Lung (tissue), 12 donors: ENCODE data around the gene GLI3. TPM values are rescaled to one million over a fixed set of nuclear protein-coding genes. Genes with fewer than 3 reads are reported as not detected.
A peak's percentile ranks its signal among the peaks of the same experiment; 100 is the strongest.

Source experiments
- ATAC-seq: fragments of 200-7000 bp; cut with Tn5 transposase; one replicate; pipeline ENCODE4 v1.9.1; 2020; ENCODE audit warnings: moderate number of reproducible peaks; ENCODE audit not compliant: insufficient read depth, low FRiP score
- DNase-seq, 3 donors: peaks; one replicate each; pipeline ENCODE4 v3.0.0-alpha.2; 2013 to 2017
- H3K27ac ChIP-seq, 2 donors: one replicate each; pipeline ENCODE4 v1.5.1; 2013; ENCODE audit warnings: mild to moderate bottlenecking in 2 of 2, moderate library complexity in 2 of 2, control low read depth in 1 of 2, inconsistent platforms in 1 of 2, low read depth in 1 of 2, low read length in 1 of 2
- H3K27me3 ChIP-seq, 3 donors: one replicate each; pipeline ENCODE4 v1.5.1; 2013; ENCODE audit warnings: low read length in 2 of 3; ENCODE audit not compliant: control insufficient read depth in 3 of 3, insufficient read depth in 3 of 3
- H3K36me3 ChIP-seq, 4 donors: one replicate each; pipeline ENCODE4 v1.5.1; 2013; ENCODE audit warnings: low read length in 4 of 4, mild to moderate bottlenecking in 1 of 4, moderate library complexity in 1 of 4; ENCODE audit not compliant: control insufficient read depth in 4 of 4, insufficient read depth in 4 of 4
- H3K4me1 ChIP-seq, 5 donors: one replicate each; pipeline ENCODE4 v1.5.1; 2013; ENCODE audit warnings: low read length in 5 of 5, mild to moderate bottlenecking in 2 of 5, moderate library complexity in 1 of 5; ENCODE audit not compliant: control insufficient read depth in 5 of 5, insufficient read depth in 5 of 5
- H3K4me3 ChIP-seq: one replicate; pipeline ENCODE4 v1.5.1; 2013; ENCODE audit warnings: mild to moderate bottlenecking, control low read depth, moderate library complexity
- H3K9ac ChIP-seq, 2 donors: one replicate each; pipeline ENCODE4 v1.5.1; 2013; ENCODE audit warnings: low read length in 2 of 2, control low read depth in 1 of 2; ENCODE audit not compliant: insufficient read depth in 1 of 2
- H3K9me3 ChIP-seq, 4 donors: one replicate each; pipeline ENCODE4 v1.5.1; 2013; ENCODE audit warnings: low read length in 3 of 4, mild to moderate bottlenecking in 1 of 4, moderate library complexity in 1 of 4; ENCODE audit not compliant: control insufficient read depth in 4 of 4, insufficient read depth in 3 of 4
- WGBS, 2 donors: extraction: QIAGEN DNeasy Blood & Tissue Kit; methylation state at CpG; one replicate each; pipeline ENCODE4 v1.1.7; 2013; 5-methylcytosine and 5-hydroxymethylcytosine counted together
- polyA plus RNA-seq, 2 donors: library from polyadenylated mRNA; stranded (reverse); fragments of 200-250 nt; gene quantifications; one replicate each; pipeline ENCODE4 v1.2.1, GENCODE V29; 2013
- total RNA-seq, 2 donors: library from RNA; depleted of rRNA in 1 of 2; stranded (reverse); fragments of >200 nt in 1 of 2; gene quantifications; one replicate each; pipeline ENCODE4 v1.2.1, GENCODE V29; 2014 to 2021
- TF ChIP-seq, protein P1 (sequence below): IDR thresholded peaks from 2 replicates; pipeline ENCODE4 v1.5.1; 2012; ENCODE audit warnings: mild to moderate bottlenecking; ENCODE audit errors: control extremely low read depth, extremely low read depth
- donor health status: control.
- donor health status: control.
- donor health status: Bipolar disorder and iron deficiency.
- donor health status: healthy.
- donor health status: DM: yes; HTN: yes; CAD: no.

The GLI3 gene
- total and polyA plus RNA-seq, 4 donors = 2.0 to 23.4 (median 10.3) TPM

DNA sequence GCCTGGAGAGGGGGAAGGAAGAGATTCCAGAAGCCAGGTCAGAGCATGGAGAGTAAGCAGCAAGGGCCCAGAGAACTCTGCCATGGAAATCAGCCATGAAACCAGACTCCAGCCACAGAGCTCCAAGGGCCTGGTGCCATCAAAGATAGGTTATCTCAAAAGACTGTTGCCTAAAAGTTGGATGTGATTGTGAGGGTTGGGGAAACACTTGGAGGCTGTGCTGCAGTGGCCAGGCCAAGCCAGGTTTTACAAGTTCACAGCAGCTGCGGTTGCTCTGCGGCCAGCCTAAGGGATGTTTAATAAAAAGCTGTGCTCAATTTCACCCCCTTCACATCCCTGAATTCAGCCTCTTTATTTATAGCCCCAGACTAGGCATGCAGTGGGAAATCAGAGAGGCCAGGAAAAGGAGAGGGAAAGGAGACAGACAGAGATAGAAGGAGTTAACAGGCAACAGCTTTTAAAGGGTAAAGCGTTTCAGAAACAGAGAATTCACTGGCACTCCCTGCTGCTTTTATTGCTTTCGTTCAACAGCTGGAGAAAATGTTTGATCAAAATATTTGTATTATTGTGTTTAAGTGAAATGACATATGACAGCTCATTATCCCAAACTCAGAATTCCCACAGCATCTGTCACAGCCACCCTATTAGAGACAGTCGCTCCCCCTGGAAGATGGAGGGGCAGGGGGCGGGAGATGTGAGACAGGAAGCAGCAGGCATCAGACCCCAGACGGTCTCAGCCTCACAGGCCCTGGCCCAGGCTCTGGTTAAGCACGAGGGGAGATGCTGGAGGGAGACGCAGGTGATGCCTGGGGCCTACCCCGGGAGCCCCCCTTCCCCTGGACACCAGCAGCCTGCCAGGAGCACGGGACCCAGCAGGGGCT is 140.1 kb downstream of the GLI3 start:
- Histone ChIP-seq H3K4me3 (no peak overlapping the region), H3K4me1 (peaks cover 10 to 56% (median 29%) of the 10 kb centered on the region in 5 donors), H3K27me3 (no peaks in the 10 kb centered on the region), H3K27ac (peak overlapping the region in 1 of 2 donors; percentile 61), H3K9ac (no peak overlapping the region), H3K9me3 (no peaks in the 10 kb centered on the region), H3K36me3 (peaks cover 0 to 8% (median 0%) of the 10 kb centered on the region in 4 donors)
- 71 to 75% methylated on average over 11 of the region's 11 CpGs for WGBS, 2 donors
- TF ChIP-seq, protein P1, sequence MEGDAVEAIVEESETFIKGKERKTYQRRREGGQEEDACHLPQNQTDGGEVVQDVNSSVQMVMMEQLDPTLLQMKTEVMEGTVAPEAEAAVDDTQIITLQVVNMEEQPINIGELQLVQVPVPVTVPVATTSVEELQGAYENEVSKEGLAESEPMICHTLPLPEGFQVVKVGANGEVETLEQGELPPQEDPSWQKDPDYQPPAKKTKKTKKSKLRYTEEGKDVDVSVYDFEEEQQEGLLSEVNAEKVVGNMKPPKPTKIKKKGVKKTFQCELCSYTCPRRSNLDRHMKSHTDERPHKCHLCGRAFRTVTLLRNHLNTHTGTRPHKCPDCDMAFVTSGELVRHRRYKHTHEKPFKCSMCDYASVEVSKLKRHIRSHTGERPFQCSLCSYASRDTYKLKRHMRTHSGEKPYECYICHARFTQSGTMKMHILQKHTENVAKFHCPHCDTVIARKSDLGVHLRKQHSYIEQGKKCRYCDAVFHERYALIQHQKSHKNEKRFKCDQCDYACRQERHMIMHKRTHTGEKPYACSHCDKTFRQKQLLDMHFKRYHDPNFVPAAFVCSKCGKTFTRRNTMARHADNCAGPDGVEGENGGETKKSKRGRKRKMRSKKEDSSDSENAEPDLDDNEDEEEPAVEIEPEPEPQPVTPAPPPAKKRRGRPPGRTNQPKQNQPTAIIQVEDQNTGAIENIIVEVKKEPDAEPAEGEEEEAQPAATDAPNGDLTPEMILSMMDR = no peak
- peak; percentile 6 for ATAC-seq
- peak; percentile 91 to 98 (median 98) for DNase-seq

DNA sequence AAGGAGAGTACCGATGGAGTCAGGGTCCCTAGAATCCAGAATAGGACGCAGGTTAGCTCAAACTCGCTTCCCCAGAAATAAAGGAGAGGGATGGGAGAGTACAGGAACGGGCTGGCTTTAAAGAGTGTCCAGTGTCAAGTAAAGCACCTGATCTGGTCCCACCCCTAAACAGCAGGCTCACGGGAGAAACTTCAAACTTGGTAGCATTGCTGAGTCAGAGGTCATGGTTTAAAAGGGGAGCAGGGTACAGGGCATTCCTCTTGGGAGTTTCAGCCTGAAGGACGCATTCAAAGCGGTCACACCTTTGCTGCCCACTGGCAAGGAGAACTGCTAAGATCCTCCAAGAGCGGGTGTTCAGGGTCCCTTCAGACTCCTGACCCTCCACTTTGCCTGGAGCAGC is 140.7 kb downstream of the GLI3 start:
- Histone ChIP-seq H3K36me3 (peaks cover 0 to 8% (median 0%) of the 10 kb centered on the region in 4 donors), H3K9ac (no peak overlapping the region), H3K27ac (peak overlapping the region in 1 of 2 donors; percentile 57), H3K27me3 (no peaks in the 10 kb centered on the region), H3K9me3 (no peaks in the 10 kb centered on the region), H3K4me1 (peaks cover 10 to 62% (median 32%) of the 10 kb centered on the region in 5 donors), H3K4me3 (no peak overlapping the region)
- 82% methylated on average over 8 of the region's 8 CpGs for WGBS, 2 donors
- TF ChIP-seq, protein P1 = no peak
- DNase-seq (peak in 2 of 3 donors; percentile 31 to 51), ATAC-seq (no peak)

DNA sequence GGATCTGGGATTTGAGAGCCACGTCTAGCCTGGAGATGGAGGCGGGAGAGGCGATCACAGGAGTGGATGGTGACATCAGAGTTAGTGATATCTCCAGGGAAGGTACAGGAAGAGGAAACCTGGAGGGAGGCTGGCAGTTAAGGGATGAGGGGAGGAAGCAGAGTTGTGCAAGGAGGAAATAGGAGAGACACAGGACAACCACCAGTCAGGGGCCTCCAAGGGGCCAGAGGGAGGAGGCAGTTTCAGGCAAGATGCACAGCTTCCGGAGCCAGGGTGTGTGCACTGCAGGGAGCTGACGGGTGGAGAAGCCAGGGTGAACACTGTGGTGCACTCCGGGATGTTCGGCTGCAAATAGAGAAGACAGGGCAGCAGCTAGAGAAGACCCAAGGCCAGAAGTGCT is 141.2 kb downstream of the GLI3 start:
- H3K9me3 ChIP-seq = no peaks in the 10 kb centered on the region
- DNase-seq (no peak), ATAC-seq (no peak)
- H3K4me1 ChIP-seq = peaks cover 10 to 67% (median 36%) of the 10 kb centered on the region in 5 donors
- WGBS, 2 donors = 60 to 76% methylated on average over 7 of the region's 7 CpGs
- no peak overlapping the region for H3K27ac ChIP-seq
- H3K27me3 ChIP-seq = no peaks in the 10 kb centered on the region
- no peak overlapping the region for H3K9ac ChIP-seq
- no peak overlapping the region for H3K4me3 ChIP-seq
- TF ChIP-seq, protein P1 = no peak
- peaks cover 0 to 8% (median 0%) of the 10 kb centered on the region in 4 donors for H3K36me3 ChIP-seq
